WTC11 (cell line): ENCODE measurements around the gene BTBD7. TPM values are rescaled to one million over a fixed set of nuclear protein-coding genes. Genes with fewer than 3 reads are reported as not detected.

Experiments
- ATAC-seq: fragments of 200-7000 bp; cut with Tn5 transposase; 2 replicates; pipeline ENCODE4 v1.10.0; 2021; ENCODE audit warnings: mild to moderate bottlenecking, moderate library complexity
- CTCF ChIA-PET: fragments of 300-600 bp; sonication (Branson Sonifier 250); formaldehyde crosslinking; loops from one replicate; lab custom pipeline; 2021; ENCODE audit warnings: antibody characterized with exemption; lab: Charles Lee
- POLR2A ChIA-PET: fragments of 350-600 bp; sonication (Branson Sonifier 250); formaldehyde crosslinking; loops from one replicate; lab custom pipeline; 2021; ENCODE audit warnings: antibody characterized with exemption; lab: Charles Lee
- DNase-seq: peaks from one replicate; pipeline ENCODE4 v3.0.0; 2021; ENCODE audit warnings: low spot score
- H3K27ac Mint-ChIP-seq: 2 replicates; pipeline ENCODE4 v1.8.0; 2021; ENCODE audit warnings: mixed read lengths
- H3K27me3 Mint-ChIP-seq: 2 replicates; pipeline ENCODE4 v1.8.0; 2021; ENCODE audit warnings: low read depth, mild to moderate bottlenecking, moderate library complexity, mixed read lengths
- H3K36me3 Mint-ChIP-seq: 2 replicates; pipeline ENCODE4 v1.8.0; 2021; ENCODE audit warnings: mixed read lengths
- H3K4me1 Mint-ChIP-seq: 2 replicates; pipeline ENCODE4 v1.8.0; 2022; ENCODE audit warnings: mixed read lengths
- H3K4me3 Mint-ChIP-seq: 2 replicates; pipeline ENCODE4 v1.8.0; 2021; ENCODE audit warnings: mild to moderate bottlenecking, moderate library complexity, mixed read lengths
- H3K9me3 Mint-ChIP-seq: 2 replicates; pipeline ENCODE4 v1.8.0; 2021; ENCODE audit warnings: mixed read lengths
- CDX4 ChIP-seq: fragments of 250-450 bp; sonication (Bioruptor Pico); IDR thresholded peaks from 2 replicates; pipeline ENCODE4 v1.9.0; 2021; ENCODE audit warnings: moderate library complexity, mild to moderate bottlenecking, inconsistent platforms, borderline replicate concordance
- ESRRA ChIP-seq: sonication (generic); formaldehyde crosslinking; IDR thresholded peaks from 2 replicates; pipeline ENCODE4 v1.8.1; 2022; ENCODE audit warnings: mild to moderate bottlenecking, missing genetic modification reagents, borderline replicate concordance
- ETV6 ChIP-seq: sonication (generic); formaldehyde crosslinking; IDR thresholded peaks from 2 replicates; pipeline ENCODE4 v1.8.1; 2022; ENCODE audit warnings: mild to moderate bottlenecking, missing genetic modification reagents
- IRF2 ChIP-seq: sonication (generic); formaldehyde crosslinking; IDR thresholded peaks from 2 replicates; pipeline ENCODE4 v1.8.0; 2022; ENCODE audit warnings: low read depth, missing genetic modification reagents, borderline replicate concordance
- MYBL2 ChIP-seq: sonication (generic); formaldehyde crosslinking; IDR thresholded peaks from 2 replicates; pipeline ENCODE4 v1.8.1; 2023; ENCODE audit warnings: mild to moderate bottlenecking, moderate library complexity, missing genetic modification reagents
- NFE2L1 ChIP-seq: sonication (generic); formaldehyde crosslinking; IDR thresholded peaks from 2 replicates; pipeline ENCODE4 v1.8.1; 2023; ENCODE audit warnings: missing genetic modification reagents
- SP1 ChIP-seq: sonication (generic); formaldehyde crosslinking; conservative IDR thresholded peaks from 2 replicates; pipeline ENCODE4 v1.8.1; 2022; ENCODE audit warnings: missing genetic modification reagents
- ZBTB43 ChIP-seq: sonication (generic); formaldehyde crosslinking; IDR thresholded peaks from 2 replicates; pipeline ENCODE4 v1.8.1; 2023; ENCODE audit warnings: mild to moderate bottlenecking, missing genetic modification reagents
- ZNF317 ChIP-seq: sonication (generic); formaldehyde crosslinking; IDR thresholded peaks from 2 replicates; pipeline ENCODE4 v1.8.1; 2023; ENCODE audit warnings: low read depth, mild to moderate bottlenecking, moderate library complexity, missing genetic modification reagents, borderline replicate concordance
- ZNF425 ChIP-seq: fragments of 250-450 bp; sonication (Bioruptor Pico); conservative IDR thresholded peaks from 2 replicates; pipeline ENCODE4 v1.9.0; 2021; ENCODE audit warnings: mild to moderate bottlenecking
- total RNA-seq: library from RNA; stranded (reverse); gene quantifications from 3 replicates; pipeline ENCODE4 v1.2.3, GENCODE V29; 2021
- TF ChIP-seq, protein P1 (sequence below): sonication (generic); formaldehyde crosslinking; IDR thresholded peaks from 2 replicates; pipeline ENCODE4 v1.8.1; 2022; ENCODE audit warnings: low read depth, missing genetic modification reagents, borderline replicate concordance
- TF ChIP-seq, protein P2 (sequence below): fragments of 250-450 bp; sonication (Bioruptor Pico); IDR thresholded peaks from 2 replicates; pipeline ENCODE4 v1.9.0; 2021; ENCODE audit warnings: mild to moderate bottlenecking, borderline replicate concordance
- TF ChIP-seq, protein P3 (sequence below): sonication (generic); formaldehyde crosslinking; IDR thresholded peaks from 2 replicates; pipeline ENCODE4 v1.8.0; 2023; ENCODE audit warnings: mild to moderate bottlenecking, missing genetic modification reagents
- TF ChIP-seq, protein P4 (sequence below): sonication (generic); formaldehyde crosslinking; IDR thresholded peaks from 2 replicates; pipeline ENCODE4 v1.8.1; 2023; ENCODE audit warnings: mild to moderate bottlenecking, missing genetic modification reagents
- TF ChIP-seq, protein P5 (sequence below): sonication (generic); formaldehyde crosslinking; IDR thresholded peaks from 2 replicates; pipeline ENCODE4 v1.8.1; 2023; ENCODE audit warnings: mild to moderate bottlenecking, missing genetic modification reagents, moderate library complexity

The BTBD7 gene
- total RNA-seq, 1 experiment from 2014 or later: 34.1 TPM

DNA sequence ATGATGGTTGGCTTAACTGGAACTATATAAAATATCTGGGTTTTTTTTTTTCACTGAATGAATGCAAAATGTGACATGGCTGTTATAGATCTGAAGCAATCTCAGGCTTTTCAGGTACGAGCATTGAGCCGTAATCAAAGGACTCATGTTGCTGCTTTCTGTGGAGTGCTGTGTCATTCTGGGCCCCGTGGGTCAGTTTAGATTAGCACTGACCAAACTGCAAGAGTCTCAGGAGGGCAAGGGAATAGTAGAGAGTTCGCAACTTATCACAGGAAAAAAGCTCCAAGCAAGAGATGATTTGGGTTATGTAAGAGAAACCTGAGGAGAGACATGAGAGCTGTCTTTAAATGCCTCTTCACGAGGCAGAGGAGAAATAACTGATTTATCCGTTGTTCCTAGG is 66.7 kb downstream of the BTBD7 start:
- no peak for DNase-seq
- POLR2A ChIA-PET: no interaction called here
- Mint-ChIP-seq H3K36me3 (peaks cover 5% of the 10 kb centered on the region; the same call in 1 of the 2 replicates), H3K4me1 (peaks cover 8% of the 10 kb centered on the region), H3K9me3 (no peaks in the 10 kb centered on the region), H3K27me3 (no peaks in the 10 kb centered on the region), H3K4me3 (no peak overlapping the region), H3K27ac (no peak overlapping the region)
- no peak for ATAC-seq
- TF ChIP-seq, protein P1, sequence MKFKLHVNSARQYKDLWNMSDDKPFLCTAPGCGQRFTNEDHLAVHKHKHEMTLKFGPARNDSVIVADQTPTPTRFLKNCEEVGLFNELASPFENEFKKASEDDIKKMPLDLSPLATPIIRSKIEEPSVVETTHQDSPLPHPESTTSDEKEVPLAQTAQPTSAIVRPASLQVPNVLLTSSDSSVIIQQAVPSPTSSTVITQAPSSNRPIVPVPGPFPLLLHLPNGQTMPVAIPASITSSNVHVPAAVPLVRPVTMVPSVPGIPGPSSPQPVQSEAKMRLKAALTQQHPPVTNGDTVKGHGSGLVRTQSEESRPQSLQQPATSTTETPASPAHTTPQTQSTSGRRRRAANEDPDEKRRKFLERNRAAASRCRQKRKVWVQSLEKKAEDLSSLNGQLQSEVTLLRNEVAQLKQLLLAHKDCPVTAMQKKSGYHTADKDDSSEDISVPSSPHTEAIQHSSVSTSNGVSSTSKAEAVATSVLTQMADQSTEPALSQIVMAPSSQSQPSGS (CRISPR knock-in tag): no peak
- no peak for TF ChIP-seq NFE2L1
- no peak for TF ChIP-seq ETV6 (CRISPR knock-in tag)
- TF ChIP-seq ZBTB43: no peak
- TF ChIP-seq, protein P2, sequence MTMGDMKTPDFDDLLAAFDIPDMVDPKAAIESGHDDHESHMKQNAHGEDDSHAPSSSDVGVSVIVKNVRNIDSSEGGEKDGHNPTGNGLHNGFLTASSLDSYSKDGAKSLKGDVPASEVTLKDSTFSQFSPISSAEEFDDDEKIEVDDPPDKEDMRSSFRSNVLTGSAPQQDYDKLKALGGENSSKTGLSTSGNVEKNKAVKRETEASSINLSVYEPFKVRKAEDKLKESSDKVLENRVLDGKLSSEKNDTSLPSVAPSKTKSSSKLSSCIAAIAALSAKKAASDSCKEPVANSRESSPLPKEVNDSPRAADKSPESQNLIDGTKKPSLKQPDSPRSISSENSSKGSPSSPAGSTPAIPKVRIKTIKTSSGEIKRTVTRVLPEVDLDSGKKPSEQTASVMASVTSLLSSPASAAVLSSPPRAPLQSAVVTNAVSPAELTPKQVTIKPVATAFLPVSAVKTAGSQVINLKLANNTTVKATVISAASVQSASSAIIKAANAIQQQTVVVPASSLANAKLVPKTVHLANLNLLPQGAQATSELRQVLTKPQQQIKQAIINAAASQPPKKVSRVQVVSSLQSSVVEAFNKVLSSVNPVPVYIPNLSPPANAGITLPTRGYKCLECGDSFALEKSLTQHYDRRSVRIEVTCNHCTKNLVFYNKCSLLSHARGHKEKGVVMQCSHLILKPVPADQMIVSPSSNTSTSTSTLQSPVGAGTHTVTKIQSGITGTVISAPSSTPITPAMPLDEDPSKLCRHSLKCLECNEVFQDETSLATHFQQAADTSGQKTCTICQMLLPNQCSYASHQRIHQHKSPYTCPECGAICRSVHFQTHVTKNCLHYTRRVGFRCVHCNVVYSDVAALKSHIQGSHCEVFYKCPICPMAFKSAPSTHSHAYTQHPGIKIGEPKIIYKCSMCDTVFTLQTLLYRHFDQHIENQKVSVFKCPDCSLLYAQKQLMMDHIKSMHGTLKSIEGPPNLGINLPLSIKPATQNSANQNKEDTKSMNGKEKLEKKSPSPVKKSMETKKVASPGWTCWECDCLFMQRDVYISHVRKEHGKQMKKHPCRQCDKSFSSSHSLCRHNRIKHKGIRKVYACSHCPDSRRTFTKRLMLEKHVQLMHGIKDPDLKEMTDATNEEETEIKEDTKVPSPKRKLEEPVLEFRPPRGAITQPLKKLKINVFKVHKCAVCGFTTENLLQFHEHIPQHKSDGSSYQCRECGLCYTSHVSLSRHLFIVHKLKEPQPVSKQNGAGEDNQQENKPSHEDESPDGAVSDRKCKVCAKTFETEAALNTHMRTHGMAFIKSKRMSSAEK (CRISPR knock-in tag): no peak
- no peak for TF ChIP-seq CDX4 (CRISPR knock-in tag)
- TF ChIP-seq, protein P3, sequence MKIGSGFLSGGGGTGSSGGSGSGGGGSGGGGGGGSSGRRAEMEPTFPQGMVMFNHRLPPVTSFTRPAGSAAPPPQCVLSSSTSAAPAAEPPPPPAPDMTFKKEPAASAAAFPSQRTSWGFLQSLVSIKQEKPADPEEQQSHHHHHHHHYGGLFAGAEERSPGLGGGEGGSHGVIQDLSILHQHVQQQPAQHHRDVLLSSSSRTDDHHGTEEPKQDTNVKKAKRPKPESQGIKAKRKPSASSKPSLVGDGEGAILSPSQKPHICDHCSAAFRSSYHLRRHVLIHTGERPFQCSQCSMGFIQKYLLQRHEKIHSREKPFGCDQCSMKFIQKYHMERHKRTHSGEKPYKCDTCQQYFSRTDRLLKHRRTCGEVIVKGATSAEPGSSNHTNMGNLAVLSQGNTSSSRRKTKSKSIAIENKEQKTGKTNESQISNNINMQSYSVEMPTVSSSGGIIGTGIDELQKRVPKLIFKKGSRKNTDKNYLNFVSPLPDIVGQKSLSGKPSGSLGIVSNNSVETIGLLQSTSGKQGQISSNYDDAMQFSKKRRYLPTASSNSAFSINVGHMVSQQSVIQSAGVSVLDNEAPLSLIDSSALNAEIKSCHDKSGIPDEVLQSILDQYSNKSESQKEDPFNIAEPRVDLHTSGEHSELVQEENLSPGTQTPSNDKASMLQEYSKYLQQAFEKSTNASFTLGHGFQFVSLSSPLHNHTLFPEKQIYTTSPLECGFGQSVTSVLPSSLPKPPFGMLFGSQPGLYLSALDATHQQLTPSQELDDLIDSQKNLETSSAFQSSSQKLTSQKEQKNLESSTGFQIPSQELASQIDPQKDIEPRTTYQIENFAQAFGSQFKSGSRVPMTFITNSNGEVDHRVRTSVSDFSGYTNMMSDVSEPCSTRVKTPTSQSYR (CRISPR knock-in tag): no peak
- TF ChIP-seq, protein P4, sequence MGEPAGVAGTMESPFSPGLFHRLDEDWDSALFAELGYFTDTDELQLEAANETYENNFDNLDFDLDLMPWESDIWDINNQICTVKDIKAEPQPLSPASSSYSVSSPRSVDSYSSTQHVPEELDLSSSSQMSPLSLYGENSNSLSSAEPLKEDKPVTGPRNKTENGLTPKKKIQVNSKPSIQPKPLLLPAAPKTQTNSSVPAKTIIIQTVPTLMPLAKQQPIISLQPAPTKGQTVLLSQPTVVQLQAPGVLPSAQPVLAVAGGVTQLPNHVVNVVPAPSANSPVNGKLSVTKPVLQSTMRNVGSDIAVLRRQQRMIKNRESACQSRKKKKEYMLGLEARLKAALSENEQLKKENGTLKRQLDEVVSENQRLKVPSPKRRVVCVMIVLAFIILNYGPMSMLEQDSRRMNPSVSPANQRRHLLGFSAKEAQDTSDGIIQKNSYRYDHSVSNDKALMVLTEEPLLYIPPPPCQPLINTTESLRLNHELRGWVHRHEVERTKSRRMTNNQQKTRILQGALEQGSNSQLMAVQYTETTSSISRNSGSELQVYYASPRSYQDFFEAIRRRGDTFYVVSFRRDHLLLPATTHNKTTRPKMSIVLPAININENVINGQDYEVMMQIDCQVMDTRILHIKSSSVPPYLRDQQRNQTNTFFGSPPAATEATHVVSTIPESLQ (CRISPR knock-in tag): no peak
- no peak for TF ChIP-seq ESRRA
- TF ChIP-seq MYBL2: no peak
- no peak for TF ChIP-seq IRF2 (CRISPR knock-in tag)
- TF ChIP-seq, protein P5, sequence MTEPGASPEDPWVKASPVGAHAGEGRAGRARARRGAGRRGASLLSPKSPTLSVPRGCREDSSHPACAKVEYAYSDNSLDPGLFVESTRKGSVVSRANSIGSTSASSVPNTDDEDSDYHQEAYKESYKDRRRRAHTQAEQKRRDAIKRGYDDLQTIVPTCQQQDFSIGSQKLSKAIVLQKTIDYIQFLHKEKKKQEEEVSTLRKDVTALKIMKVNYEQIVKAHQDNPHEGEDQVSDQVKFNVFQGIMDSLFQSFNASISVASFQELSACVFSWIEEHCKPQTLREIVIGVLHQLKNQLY: no peak
- no peak for TF ChIP-seq ZNF425
- no peak for TF ChIP-seq ZNF317 (CRISPR knock-in tag)
- TF ChIP-seq SP1: no peak
- CTCF ChIA-PET: no interaction called here
